Vagina (tissue), 2 donors: ENCODE measurements around the gene BRINP2. TPM values are rescaled to one million over a fixed set of nuclear protein-coding genes. Genes with fewer than 3 reads are reported as not detected.

Experiments used
- DNase-seq, 2 donors: peaks; one replicate each; pipeline ENCODE4 v3.0.0-alpha.2; 2017; ENCODE audit errors: extremely low spot score in 2 of 2
- H3K27ac ChIP-seq: fragments of 200-600 bp; sonication (generic); one replicate; pipeline ENCODE4 v1.5.1; 2019
- H3K27me3 ChIP-seq: fragments of 200-600 bp; sonication (generic); one replicate; pipeline ENCODE4 v1.5.1; 2019
- H3K36me3 ChIP-seq, 2 donors: fragments of 200-600 bp; sonication (generic); one replicate each; pipeline ENCODE4 v1.5.1; 2017 to 2019
- H3K4me1 ChIP-seq: fragments of 200-600 bp; sonication (generic); one replicate; pipeline ENCODE4 v1.5.1; 2019
- H3K4me3 ChIP-seq, 2 donors: fragments of 200-600 bp; sonication (generic); 1 replicate in 1 of 2; 2 replicates in 1 of 2; pipeline ENCODE4 v1.5.1; 2016 to 2019
- H3K9me3 ChIP-seq: fragments of 200-600 bp; sonication (generic); one replicate; pipeline ENCODE4 v1.5.1; 2019
- POLR2A ChIP-seq, 2 donors: fragments of 450-650 bp; IDR thresholded peaks; one replicate each; pipeline ENCODE4 v1.6.1; 2017; ENCODE audit warnings: antibody characterized with exemption in 2 of 2, mild to moderate bottlenecking in 2 of 2, moderate library complexity in 2 of 2
- POLR2AphosphoS5 ChIP-seq, 2 donors: sonication (generic); formaldehyde crosslinking; IDR thresholded peaks; one replicate each; pipeline ENCODE4 v1.9.0; 2017; ENCODE audit warnings: antibody characterized with exemption in 2 of 2, mild to moderate bottlenecking in 2 of 2, low read depth in 1 of 2; ENCODE audit not compliant: insufficient read depth in 1 of 2
- intact Hi-C: fragments of 100-400 bp; cut with DNase I; formaldehyde crosslinking; loops from one replicate; pipeline ENCODE4 v1.15.1; 2023
- total RNA-seq: library from RNA; depleted of rRNA; stranded (reverse); fragments of >200 nt; gene quantifications from one replicate; pipeline ENCODE4 v1.2.3, GENCODE V29; 2016
- TF ChIP-seq, protein P1 (sequence below), 3 experiments: fragments of 450-650 bp in 2 of 3; fragments of 200-600 bp in 1 of 3; sonication (generic) in 1 of 3; IDR thresholded peaks; one replicate each; pipeline ENCODE4 v1.5.1; 2017 to 2019; ENCODE audit warnings: antibody characterized with exemption in 3 of 3, mild to moderate bottlenecking in 2 of 3, moderate library complexity in 2 of 3

Gene BRINP2, protein sequence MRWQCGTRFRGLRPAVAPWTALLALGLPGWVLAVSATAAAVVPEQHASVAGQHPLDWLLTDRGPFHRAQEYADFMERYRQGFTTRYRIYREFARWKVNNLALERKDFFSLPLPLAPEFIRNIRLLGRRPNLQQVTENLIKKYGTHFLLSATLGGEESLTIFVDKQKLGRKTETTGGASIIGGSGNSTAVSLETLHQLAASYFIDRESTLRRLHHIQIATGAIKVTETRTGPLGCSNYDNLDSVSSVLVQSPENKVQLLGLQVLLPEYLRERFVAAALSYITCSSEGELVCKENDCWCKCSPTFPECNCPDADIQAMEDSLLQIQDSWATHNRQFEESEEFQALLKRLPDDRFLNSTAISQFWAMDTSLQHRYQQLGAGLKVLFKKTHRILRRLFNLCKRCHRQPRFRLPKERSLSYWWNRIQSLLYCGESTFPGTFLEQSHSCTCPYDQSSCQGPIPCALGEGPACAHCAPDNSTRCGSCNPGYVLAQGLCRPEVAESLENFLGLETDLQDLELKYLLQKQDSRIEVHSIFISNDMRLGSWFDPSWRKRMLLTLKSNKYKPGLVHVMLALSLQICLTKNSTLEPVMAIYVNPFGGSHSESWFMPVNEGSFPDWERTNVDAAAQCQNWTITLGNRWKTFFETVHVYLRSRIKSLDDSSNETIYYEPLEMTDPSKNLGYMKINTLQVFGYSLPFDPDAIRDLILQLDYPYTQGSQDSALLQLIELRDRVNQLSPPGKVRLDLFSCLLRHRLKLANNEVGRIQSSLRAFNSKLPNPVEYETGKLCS
- total RNA-seq, result 0.49 TPM

DNA sequence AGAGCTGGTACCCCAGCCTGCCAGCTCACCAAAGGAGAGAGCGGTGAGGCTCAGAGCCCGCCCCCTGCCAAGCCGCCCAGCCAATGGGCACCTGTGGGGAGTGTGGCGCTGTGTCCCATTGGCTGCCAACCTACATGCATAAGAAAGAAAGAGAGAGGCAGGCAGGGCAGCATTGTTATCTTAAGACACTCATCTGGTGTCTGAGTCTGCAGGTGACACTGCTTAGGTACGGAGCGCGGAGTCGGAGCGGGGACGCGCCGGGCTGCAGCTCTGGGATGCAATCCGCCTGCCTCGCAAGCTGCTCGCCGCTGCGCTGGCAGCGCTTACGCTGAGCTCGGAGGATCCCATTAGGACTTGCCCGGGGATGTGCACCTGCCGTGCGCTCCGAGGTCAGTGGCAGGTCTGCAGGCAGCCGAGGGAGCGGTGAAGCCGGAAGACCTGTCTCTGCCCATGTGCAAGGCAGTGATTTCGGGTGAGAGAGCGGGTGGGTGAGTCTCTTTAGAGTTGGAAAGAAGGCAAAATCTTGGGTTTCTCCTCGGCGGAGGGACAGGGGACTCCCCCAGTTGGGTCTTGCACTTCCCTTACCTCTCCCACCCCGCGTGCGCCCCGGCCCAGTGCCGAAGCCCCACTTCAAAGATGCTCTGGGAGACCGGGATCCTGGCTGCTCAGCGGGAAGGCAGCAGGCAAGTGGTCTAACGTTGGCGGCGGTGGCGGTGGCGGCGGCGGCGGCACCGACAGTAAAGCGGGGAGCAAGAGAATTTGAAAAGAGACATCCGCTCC is at the start of gene BRINP2:
TSS of gene BRINP2 (plus strand) at position 203 of the 780 bp plus-strand sequence. CDS start 58,919 bp downstream, outside the sequence.
- H3K4me3 ChIP-seq, result peak within 1 kb of the TSS; percentile 5 to 32
- peaks cover 3% of the 10 kb centered on the region for H3K27me3 ChIP-seq
- H3K4me1 ChIP-seq, result peaks cover 14% of the 10 kb centered on the region
- TF ChIP-seq, protein P1, sequence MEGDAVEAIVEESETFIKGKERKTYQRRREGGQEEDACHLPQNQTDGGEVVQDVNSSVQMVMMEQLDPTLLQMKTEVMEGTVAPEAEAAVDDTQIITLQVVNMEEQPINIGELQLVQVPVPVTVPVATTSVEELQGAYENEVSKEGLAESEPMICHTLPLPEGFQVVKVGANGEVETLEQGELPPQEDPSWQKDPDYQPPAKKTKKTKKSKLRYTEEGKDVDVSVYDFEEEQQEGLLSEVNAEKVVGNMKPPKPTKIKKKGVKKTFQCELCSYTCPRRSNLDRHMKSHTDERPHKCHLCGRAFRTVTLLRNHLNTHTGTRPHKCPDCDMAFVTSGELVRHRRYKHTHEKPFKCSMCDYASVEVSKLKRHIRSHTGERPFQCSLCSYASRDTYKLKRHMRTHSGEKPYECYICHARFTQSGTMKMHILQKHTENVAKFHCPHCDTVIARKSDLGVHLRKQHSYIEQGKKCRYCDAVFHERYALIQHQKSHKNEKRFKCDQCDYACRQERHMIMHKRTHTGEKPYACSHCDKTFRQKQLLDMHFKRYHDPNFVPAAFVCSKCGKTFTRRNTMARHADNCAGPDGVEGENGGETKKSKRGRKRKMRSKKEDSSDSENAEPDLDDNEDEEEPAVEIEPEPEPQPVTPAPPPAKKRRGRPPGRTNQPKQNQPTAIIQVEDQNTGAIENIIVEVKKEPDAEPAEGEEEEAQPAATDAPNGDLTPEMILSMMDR (IDR thresholded peaks at IDR 0.05), result no peak
- no peak for TF ChIP-seq POLR2AphosphoS5 (IDR thresholded peaks at IDR 0.05; ENCODE audit: insufficient read depth in 1 of 2, low read depth in 1 of 2)
- no peak for TF ChIP-seq POLR2A (IDR thresholded peaks at IDR 0.05)
- H3K9me3 ChIP-seq, result no peaks in the 10 kb centered on the region
- H3K36me3 ChIP-seq, result no peaks in the 10 kb centered on the region
- intact Hi-C loops, result loop anchor here (10.0 kb wide), 1 partner anchor 266 kb away; no protein-coding TSS in a partner anchor
- no peak within 1 kb of the TSS for H3K27ac ChIP-seq
- no peak for DNase-seq

DNA sequence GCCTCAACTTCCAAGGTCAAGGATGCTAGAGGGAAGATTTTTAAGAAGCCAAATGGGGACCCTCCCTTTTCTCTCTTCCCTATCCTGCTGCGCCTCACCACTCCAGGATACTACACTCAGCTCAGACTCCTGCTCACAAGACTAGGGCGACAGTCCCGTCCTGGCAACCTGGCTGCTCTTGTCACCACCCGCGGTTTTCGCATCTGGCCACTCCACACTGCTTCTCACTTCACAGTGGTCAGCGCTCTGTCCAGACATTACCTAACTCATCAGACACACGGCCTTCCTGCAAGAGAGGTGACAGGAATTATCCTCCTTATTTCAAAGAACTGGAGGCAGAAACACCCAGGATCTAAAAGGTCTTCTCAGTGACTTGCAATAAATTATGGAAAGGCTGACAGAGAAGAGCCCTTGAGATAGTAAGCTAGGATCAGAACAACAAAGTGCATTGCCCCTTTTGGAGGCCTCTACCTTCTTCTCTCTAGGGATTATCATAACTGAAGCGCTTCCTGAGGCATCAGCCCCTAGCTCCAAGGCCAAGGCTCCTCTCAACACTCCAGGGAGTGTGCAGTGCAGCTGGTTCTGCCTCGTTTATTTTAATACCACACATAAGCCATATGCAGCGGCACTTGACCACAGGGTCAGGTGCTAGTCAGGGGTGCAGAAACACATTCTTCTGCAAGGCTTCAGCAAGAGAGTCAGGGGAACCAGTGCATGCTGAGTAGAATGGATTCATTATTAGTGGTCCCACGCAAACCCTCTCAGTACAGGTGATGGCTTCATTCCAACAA is 48.1 kb upstream of the BRINP2 start:
- TF ChIP-seq POLR2AphosphoS5 (IDR thresholded peaks at IDR 0.05; ENCODE audit: insufficient read depth in 1 of 2, low read depth in 1 of 2) (no peak), POLR2A (IDR thresholded peaks at IDR 0.05) (no peak)
- TF ChIP-seq, protein P1 (IDR thresholded peaks at IDR 0.05), result no peak
- intact Hi-C loops, result no loop called here

DNA sequence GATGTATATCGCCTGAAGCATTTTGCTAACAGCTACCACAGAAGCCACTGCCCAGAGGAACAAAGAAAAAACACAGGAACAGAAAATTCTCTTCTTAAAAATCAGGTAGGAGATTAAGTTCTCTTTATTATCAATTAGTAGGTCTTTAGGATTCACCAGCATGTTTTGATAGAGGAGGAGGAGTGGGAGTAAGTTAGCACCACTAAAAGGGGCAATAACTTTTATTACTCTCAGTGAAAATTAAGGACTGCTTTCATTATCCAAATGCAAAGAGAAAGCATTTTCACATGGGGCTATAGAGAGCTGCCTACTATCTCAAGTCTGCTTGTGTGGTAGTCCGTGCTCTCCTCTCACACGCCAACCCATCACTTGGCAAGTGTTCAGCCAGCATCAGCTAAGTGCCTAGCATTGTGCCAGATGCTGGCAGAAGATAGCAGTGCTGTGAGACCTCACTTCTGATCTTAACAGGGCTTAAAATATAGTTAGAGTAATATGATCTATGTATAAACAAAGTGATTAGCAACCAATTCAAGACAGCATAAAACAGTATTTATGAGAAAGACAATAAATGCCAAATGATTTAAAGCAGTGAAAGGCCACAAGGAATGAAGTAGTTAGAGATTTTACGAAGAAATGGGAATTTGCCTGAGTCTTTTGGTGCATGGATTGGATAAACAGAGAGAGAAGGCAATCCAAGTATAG is 46.0 kb upstream of the BRINP2 start:
- H3K36me3 ChIP-seq, result no peaks in the 10 kb centered on the region
- H3K4me1 ChIP-seq, result no peaks in the 10 kb centered on the region
- TF ChIP-seq POLR2AphosphoS5 (IDR thresholded peaks at IDR 0.05; ENCODE audit: insufficient read depth in 1 of 2, low read depth in 1 of 2) (no peak), POLR2A (IDR thresholded peaks at IDR 0.05) (no peak)
- TF ChIP-seq, protein P1 (IDR thresholded peaks at IDR 0.05), result no peak
- H3K27ac ChIP-seq, result no peak overlapping the region
- H3K9me3 ChIP-seq, result no peaks in the 10 kb centered on the region
- DNase-seq, result no peak
- no peaks in the 10 kb centered on the region for H3K27me3 ChIP-seq
- intact Hi-C loops, result loop anchor here (5.0 kb wide), 1 partner anchor 1677 kb away; no protein-coding TSS in a partner anchor
- no peak overlapping the region for H3K4me3 ChIP-seq

More for the DNA sequence above, 48.1 kb upstream of the BRINP2 start:
- DNase-seq, result no peak
- Histone ChIP-seq H3K27ac (no peak overlapping the region), H3K9me3 (no peaks in the 10 kb centered on the region), H3K4me3 (no peak overlapping the region), H3K4me1 (no peaks in the 10 kb centered on the region), H3K36me3 (no peaks in the 10 kb centered on the region), H3K27me3 (no peaks in the 10 kb centered on the region)

DNA sequence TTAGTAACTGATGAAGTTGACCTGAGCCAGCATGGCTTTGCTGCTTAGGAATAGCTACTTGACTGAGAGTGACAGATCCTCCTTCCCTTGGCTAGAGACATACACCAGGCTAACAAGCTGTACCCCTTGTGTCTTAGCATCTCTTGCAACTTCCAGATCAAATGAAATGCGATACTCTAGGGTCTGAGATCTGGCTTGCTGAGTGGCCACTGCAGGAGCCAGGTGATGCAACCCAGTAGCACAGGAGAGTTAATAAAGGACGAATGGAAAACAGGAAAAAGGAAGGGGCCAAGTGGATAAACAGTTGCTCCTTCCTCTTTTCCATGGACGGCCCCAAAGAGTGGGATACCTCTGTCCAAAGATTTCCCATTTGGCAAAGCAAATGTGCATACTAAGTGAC is 44.5 kb upstream of the BRINP2 start:
- H3K4me3 ChIP-seq, result no peak overlapping the region
- no peak for DNase-seq
- no peaks in the 10 kb centered on the region for H3K27me3 ChIP-seq
- intact Hi-C loops, result loop anchor here (5.0 kb wide), 1 partner anchor 1679 kb away; no protein-coding TSS in a partner anchor
- no peaks in the 10 kb centered on the region for H3K36me3 ChIP-seq
- no peaks in the 10 kb centered on the region for H3K9me3 ChIP-seq
- H3K27ac ChIP-seq, result no peak overlapping the region
- H3K4me1 ChIP-seq, result no peaks in the 10 kb centered on the region
- no peak for TF ChIP-seq POLR2A (IDR thresholded peaks at IDR 0.05)
- TF ChIP-seq, protein P1 (IDR thresholded peaks at IDR 0.05), result no peak
- no peak for TF ChIP-seq POLR2AphosphoS5 (IDR thresholded peaks at IDR 0.05; ENCODE audit: insufficient read depth in 1 of 2, low read depth in 1 of 2)
